ENCODE results near the gene ACTG1. TPM values are rescaled to one million over a fixed set of nuclear protein-coding genes. Genes with fewer than 3 reads are reported as not detected.
A peak's percentile ranks its signal among the peaks of the same experiment; 100 is the strongest.

Gene ACTG1
- total RNA-seq, 1 experiment from 2014 or later: 4,160 TPM

GRCh38 chr17:81553616-81554181 is 41.1 kb upstream of the ACTG1 start:
- H4K20me1 ChIP-seq (ENCODE audit: control insufficient read depth, insufficient read depth, insufficient read length): no peaks in the 10 kb centered on the region
- Mint-ChIP-seq H3K27me3 (ENCODE audit: low read depth) (no peaks in the 10 kb centered on the region), H3K27ac (peak overlapping the region; percentile 78 to 96 (median 87); a peak in 5 of 7 replicates), H3K9me3 (no peaks in the 10 kb centered on the region; a peak in 1 of 5 replicates), H3K4me3 (peak overlapping the region; percentile 84 to 89), H3K36me3 (ENCODE audit: insufficient read depth in 1 of 3, low read depth in 3 of 3) (peaks cover 14 to 48% (median 41%) of the 10 kb centered on the region in 3 experiments; a peak in 6 of 7 replicates), H3K4me1 (peaks cover 16% of the 10 kb centered on the region in 2 experiments)
- H2BK12ac ChIP-seq (ENCODE audit: insufficient read length, low read depth, low read length): no peak overlapping the region
- H3K9ac ChIP-seq (ENCODE audit: extremely low read depth, insufficient read length, low read length): no peak overlapping the region
- no peak overlapping the region for H2BK20ac ChIP-seq (ENCODE audit: low read depth, low read length, poor library complexity, severe bottlenecking)
- TF ChIP-seq CTCF (conservative IDR thresholded peaks at IDR 0.05): no peak
- no peak overlapping the region for H2AFZ ChIP-seq (ENCODE audit: low read length)
- DNase-seq: no peak
- H3T11ph ChIP-seq (ENCODE audit: low read length): no peak overlapping the region
- no peak overlapping the region for H4K8ac ChIP-seq (replicated peaks; ENCODE audit: insufficient read length, low read depth, low read length)
- no peak overlapping the region for H3K23ac ChIP-seq (ENCODE audit: insufficient read length, low read depth, low read length)
- no peak overlapping the region for H3K56ac ChIP-seq (ENCODE audit: insufficient read length, low read depth, low read length)
- peaks cover 10% of the 10 kb centered on the region for H3K23me2 ChIP-seq (ENCODE audit: insufficient read length, low read depth, low read length, poor library complexity, severe bottlenecking)
- H3K27ac ChIP-seq (ENCODE audit: insufficient read length, low read depth, low read length): no peak overlapping the region
- H3K4me2 ChIP-seq (ENCODE audit: insufficient read depth, insufficient read length, low read length): peak overlapping the region; percentile 39
- no peaks in the 10 kb centered on the region for H3K9me3 ChIP-seq (ENCODE audit: control insufficient read depth, low read depth, low read length)
- H2BK120ac ChIP-seq (ENCODE audit: low read depth, low read length, poor library complexity, severe bottlenecking): no peak overlapping the region
- peaks cover 5% of the 10 kb centered on the region for H3K79me1 ChIP-seq (ENCODE audit: insufficient read depth, low read depth, low read length, poor library complexity, severe bottlenecking)
- H2BK15ac ChIP-seq (ENCODE audit: low read depth, low read length): no peak overlapping the region
- no peak overlapping the region for H4K91ac ChIP-seq (ENCODE audit: insufficient read length, low read depth, low read length)
- no CpG with 5 or more reads among the region's 24 CpGs for WGBS (ENCODE audit: extremely low coverage, insufficient read length, low lambda C conversion rate)
- no peak overlapping the region for H2BK5ac ChIP-seq (ENCODE audit: insufficient read length, low read length)
- H2AK5ac ChIP-seq (ENCODE audit: insufficient read length, low read length): no peak overlapping the region
- no peak overlapping the region for H4K5ac ChIP-seq (ENCODE audit: insufficient read length, low read depth, low read length)
- peaks cover 2% of the 10 kb centered on the region; the same call in 1 of the 2 replicates for H3K79me2 ChIP-seq (ENCODE audit: insufficient read depth, low read length)
- no peak overlapping the region; the same call in 1 of the 2 replicates for H3K14ac ChIP-seq (ENCODE audit: insufficient read depth, low read length)
- H3K27me3 ChIP-seq (ENCODE audit: insufficient read depth, low read length): no peaks in the 10 kb centered on the region
- H3K4me1 ChIP-seq (ENCODE audit: insufficient read depth, low read length): peaks cover 3% of the 10 kb centered on the region; the same call in 1 of the 2 replicates
- H3K18ac ChIP-seq (ENCODE audit: insufficient read length, low read depth, low read length): no peak overlapping the region
- H3K4ac ChIP-seq (ENCODE audit: low read depth, low read length): no peak overlapping the region

Measured in H9 (cell line).